CD14-positive monocyte (primary cell): ENCODE data around the gene XRCC5. TPM values are rescaled to one million over a fixed set of nuclear protein-coding genes. Genes with fewer than 3 reads are reported as not detected.

Experiments
- DNase-seq, 3 donors: peaks; one replicate each; pipeline ENCODE4 v3.0.0-alpha.2; 2011 to 2022
- H2AFZ ChIP-seq: 2 replicates; pipeline ENCODE4 v1.6.0; 2012; ENCODE audit warnings: mild to moderate bottlenecking, low read depth, low read length, inconsistent platforms; ENCODE audit not compliant: insufficient read depth, poor library complexity, severe bottlenecking
- H3K27ac ChIP-seq, 2 donors: 1 replicate in 1 of 2; 2 replicates in 1 of 2; pipeline ENCODE4 v1.5.1; 2012 to 2013; ENCODE audit warnings: low read length in 2 of 2, control low read depth in 1 of 2, inconsistent platforms in 1 of 2, low read depth in 1 of 2, mild to moderate bottlenecking in 1 of 2
- H3K27me3 ChIP-seq, 2 donors: one replicate each; pipeline versions ENCODE4 v1.6.0 to v1.6.1; 2011 to 2013; ENCODE audit warnings: low read length in 2 of 2; ENCODE audit not compliant: control insufficient read depth in 2 of 2, insufficient read depth in 2 of 2
- H3K36me3 ChIP-seq, 2 donors: replicated peaks in 1 of 2; 1 replicate in 1 of 2; 2 replicates in 1 of 2; pipeline versions ENCODE4 v1.5.1 to v1.6.1; 2012 to 2013; ENCODE audit warnings: low read length in 2 of 2, control low read depth in 1 of 2, inconsistent platforms in 1 of 2, mild to moderate bottlenecking in 1 of 2; ENCODE audit not compliant: insufficient read depth in 2 of 2, control insufficient read depth in 1 of 2
- H3K4me1 ChIP-seq, 2 donors: 1 replicate in 1 of 2; 2 replicates in 1 of 2; pipeline versions ENCODE4 v1.5.1 to v1.6.1; 2012 to 2013; ENCODE audit warnings: low read length in 2 of 2, control low read depth in 1 of 2, inconsistent platforms in 1 of 2, mild to moderate bottlenecking in 1 of 2, moderate library complexity in 1 of 2; ENCODE audit not compliant: insufficient read depth in 2 of 2, control insufficient read depth in 1 of 2
- H3K4me2 ChIP-seq: replicated peaks from 2 replicates; pipeline ENCODE3; 2012; ENCODE audit warnings: low read length, moderate library complexity, mild to moderate bottlenecking; ENCODE audit not compliant: poor library complexity, severe bottlenecking; ENCODE audit errors: extremely low read depth
- H3K4me3 ChIP-seq, 3 experiments: fragments of 200-600 bp in 1 of 3; sonication (generic) in 1 of 3; replicated peaks in 1 of 3; 1 replicate in 2 of 3; 2 replicates in 1 of 3; pipeline ENCODE4 v1.5.1; 2011 to 2013; ENCODE audit warnings: low read length in 3 of 3, mild to moderate bottlenecking in 3 of 3, control low read depth in 2 of 3, low read depth in 2 of 3, inconsistent platforms in 1 of 3, moderate library complexity in 1 of 3
- H3K79me2 ChIP-seq: 2 replicates; pipeline ENCODE4 v1.6.0; 2012; ENCODE audit warnings: mild to moderate bottlenecking, control low read depth, inconsistent platforms, low read length, moderate library complexity; ENCODE audit not compliant: insufficient read depth
- H3K9ac ChIP-seq: 2 replicates; pipeline ENCODE4 v1.6.0; 2017; ENCODE audit warnings: low read length, mild to moderate bottlenecking; ENCODE audit not compliant: insufficient read depth, poor library complexity, severe bottlenecking
- H3K9me3 ChIP-seq, 2 donors: replicated peaks in 1 of 2; 1 replicate in 1 of 2; 2 replicates in 1 of 2; pipeline versions ENCODE4 v1.5.1 to v1.6.1; 2012 to 2013; ENCODE audit warnings: low read length in 2 of 2, control low read depth in 1 of 2; ENCODE audit not compliant: control insufficient read depth in 1 of 2, insufficient read depth in 1 of 2
- H4K20me1 ChIP-seq: 2 replicates; pipeline ENCODE4 v1.6.0; 2012; ENCODE audit warnings: mild to moderate bottlenecking, low read length, control low read depth, moderate library complexity; ENCODE audit not compliant: insufficient read depth
- H3K27ac Mint-ChIP-seq, 7 donors: one replicate each; pipeline ENCODE4 v1.8.0; 2020; ENCODE audit warnings: mild to moderate bottlenecking in 7 of 7, mixed read lengths in 7 of 7, moderate library complexity in 6 of 7, inconsistent platforms in 2 of 7
- H3K27me3 Mint-ChIP-seq, 3 donors: one replicate each; pipeline ENCODE4 v1.8.0; 2021 to 2022; ENCODE audit warnings: low read depth in 3 of 3, mild to moderate bottlenecking in 3 of 3, mixed read lengths in 3 of 3, moderate library complexity in 3 of 3, inconsistent platforms in 1 of 3
- H3K36me3 Mint-ChIP-seq, 2 donors: one replicate each; pipeline ENCODE4 v1.8.0; 2020; ENCODE audit warnings: mixed read lengths in 2 of 2, inconsistent platforms in 1 of 2, mild to moderate bottlenecking in 1 of 2
- H3K4me1 Mint-ChIP-seq: one replicate; pipeline ENCODE4 v1.8.0; 2020; ENCODE audit warnings: mild to moderate bottlenecking, mixed read lengths
- H3K4me3 Mint-ChIP-seq, 2 donors: one replicate each; pipeline ENCODE4 v1.8.0; 2020; ENCODE audit warnings: mild to moderate bottlenecking in 2 of 2, mixed read lengths in 2 of 2, moderate library complexity in 1 of 2
- H3K9me3 Mint-ChIP-seq, 7 donors: one replicate each; pipeline ENCODE4 v1.8.0; 2020 to 2022; ENCODE audit warnings: mixed read lengths in 7 of 7, mild to moderate bottlenecking in 6 of 7, moderate library complexity in 6 of 7, inconsistent platforms in 2 of 7
- WGBS: methylation state at CpG from one replicate; pipeline ENCODE4 v1.1.5; 2013; ENCODE audit warnings: missing lambda C conversion rate; ENCODE audit not compliant: insufficient coverage; 5-methylcytosine and 5-hydroxymethylcytosine counted together
- intact Hi-C, 2 donors: fragments of 100-400 bp; cut with micrococcal nuclease; formaldehyde crosslinking; loops; one replicate each; pipeline versions ENCODE4 v1.15.0 to v1.15.1; 2023
- polyA plus RNA-seq, 3 donors: library from polyadenylated mRNA; depleted of rRNA in 1 of 3; unstranded in 2 of 3; stranded (reverse) in 1 of 3; fragments of 300-500 nt in 2 of 3; fragments of >200 nt in 1 of 3; fragmentation: Illumina TruSeq in 2 of 3; gene quantifications; 1 replicate in 2 of 3; 2 replicates in 1 of 3; pipeline ENCODE4 v1.2.3, GENCODE V29; 2012 to 2021
- TF ChIP-seq, protein P1 (sequence below): fragments of 200-600 bp; IDR thresholded peaks from one replicate; pipeline ENCODE4 v1.8.0; 2022; ENCODE audit warnings: antibody characterized with exemption, mild to moderate bottlenecking

Gene XRCC5
- polyA plus RNA-seq, 3 donors: 55.3 to 281 (median 258) TPM

DNA sequence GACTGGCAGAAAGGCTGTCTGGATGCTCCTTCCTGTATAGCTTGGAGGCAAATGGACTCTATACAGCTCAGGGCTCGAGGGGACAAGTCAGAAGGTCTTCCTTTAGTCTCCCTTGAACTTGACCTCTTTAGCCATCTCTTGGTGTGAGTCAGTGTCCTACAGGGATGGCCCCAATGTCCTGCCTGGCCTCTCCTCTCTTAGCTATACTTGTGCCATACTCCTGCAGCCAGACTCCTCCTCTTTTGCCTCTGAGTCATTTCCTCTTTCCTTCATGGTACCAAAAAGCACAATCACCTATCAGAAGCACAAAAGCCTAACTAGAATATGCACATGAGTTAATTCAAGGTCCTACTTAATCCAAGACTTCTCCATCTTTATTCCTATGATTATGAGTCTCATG lies 112.7 kb downstream of the XRCC5 start:
- peaks cover 0 to 5% of the 10 kb centered on the region in 2 donors for H3K4me1 ChIP-seq
- no peak overlapping the region for H2AFZ ChIP-seq
- H3K4me3 ChIP-seq: no peak overlapping the region
- peak in 1 of 3 donors; percentile 11 for DNase-seq
- TF ChIP-seq, protein P1, sequence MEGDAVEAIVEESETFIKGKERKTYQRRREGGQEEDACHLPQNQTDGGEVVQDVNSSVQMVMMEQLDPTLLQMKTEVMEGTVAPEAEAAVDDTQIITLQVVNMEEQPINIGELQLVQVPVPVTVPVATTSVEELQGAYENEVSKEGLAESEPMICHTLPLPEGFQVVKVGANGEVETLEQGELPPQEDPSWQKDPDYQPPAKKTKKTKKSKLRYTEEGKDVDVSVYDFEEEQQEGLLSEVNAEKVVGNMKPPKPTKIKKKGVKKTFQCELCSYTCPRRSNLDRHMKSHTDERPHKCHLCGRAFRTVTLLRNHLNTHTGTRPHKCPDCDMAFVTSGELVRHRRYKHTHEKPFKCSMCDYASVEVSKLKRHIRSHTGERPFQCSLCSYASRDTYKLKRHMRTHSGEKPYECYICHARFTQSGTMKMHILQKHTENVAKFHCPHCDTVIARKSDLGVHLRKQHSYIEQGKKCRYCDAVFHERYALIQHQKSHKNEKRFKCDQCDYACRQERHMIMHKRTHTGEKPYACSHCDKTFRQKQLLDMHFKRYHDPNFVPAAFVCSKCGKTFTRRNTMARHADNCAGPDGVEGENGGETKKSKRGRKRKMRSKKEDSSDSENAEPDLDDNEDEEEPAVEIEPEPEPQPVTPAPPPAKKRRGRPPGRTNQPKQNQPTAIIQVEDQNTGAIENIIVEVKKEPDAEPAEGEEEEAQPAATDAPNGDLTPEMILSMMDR: no peak
- peaks cover 0 to 3% (median 2%) of the 10 kb centered on the region in 3 donors for H3K27me3 Mint-ChIP-seq
- H3K79me2 ChIP-seq: no peaks in the 10 kb centered on the region
- H3K9ac ChIP-seq: no peak overlapping the region
- H3K9me3 Mint-ChIP-seq: peaks cover 0 to 3% (median 0%) of the 10 kb centered on the region in 7 donors
- peaks cover 0 to 30% of the 10 kb centered on the region in 2 donors for H3K36me3 ChIP-seq
- peaks cover 25% of the 10 kb centered on the region for H3K4me1 Mint-ChIP-seq
- no peaks in the 10 kb centered on the region for H3K9me3 ChIP-seq
- intact Hi-C loops: no loop called here
- H3K36me3 Mint-ChIP-seq: peaks cover 0 to 17% of the 10 kb centered on the region in 2 donors
- no peak overlapping the region for H3K27ac ChIP-seq
- no peaks in the 10 kb centered on the region for H3K27me3 ChIP-seq
- no peaks in the 10 kb centered on the region for H4K20me1 ChIP-seq
- no peak overlapping the region for H3K4me2 ChIP-seq
- H3K4me3 Mint-ChIP-seq: no peak overlapping the region
- WGBS: 67% methylated on average over 1 of the region's 1 CpG
- H3K27ac Mint-ChIP-seq: peak overlapping the region in 1 of 7 donors; percentile 42

GRCh38 chr2:216222650-216223352 lies 113.7 kb downstream of the XRCC5 start:
- H3K9me3 Mint-ChIP-seq: no peaks in the 10 kb centered on the region
- H3K27me3 ChIP-seq: no peaks in the 10 kb centered on the region
- no peak for DNase-seq
- H3K4me2 ChIP-seq: no peak overlapping the region
- peak overlapping the region in 1 of 7 donors; percentile 47 for H3K27ac Mint-ChIP-seq
- H3K4me3 Mint-ChIP-seq: no peak overlapping the region
- H3K36me3 ChIP-seq: peaks cover 0 to 22% of the 10 kb centered on the region in 2 donors
- H3K4me1 ChIP-seq: no peaks in the 10 kb centered on the region
- TF ChIP-seq, protein P1: no peak
- no peak overlapping the region for H3K9ac ChIP-seq
- peaks cover 0 to 12% of the 10 kb centered on the region in 2 donors for H3K36me3 Mint-ChIP-seq
- no peaks in the 10 kb centered on the region for H3K9me3 ChIP-seq
- intact Hi-C loops: no loop called here
- H3K27me3 Mint-ChIP-seq: peaks cover 0 to 3% (median 2%) of the 10 kb centered on the region in 3 donors
- 19% methylated on average over 3 of the region's 4 CpGs for WGBS
- peaks cover 16% of the 10 kb centered on the region for H3K4me1 Mint-ChIP-seq
- H3K79me2 ChIP-seq: no peaks in the 10 kb centered on the region
- no peak overlapping the region for H3K27ac ChIP-seq
- H3K4me3 ChIP-seq: no peak overlapping the region
- no peaks in the 10 kb centered on the region for H4K20me1 ChIP-seq
- H2AFZ ChIP-seq: no peak overlapping the region
